Activated T-cell treated with anti-CD3 and anti-CD28 coated beads for 1 hour (primary cell): ENCODE measurements around the gene GPR61.
A peak's percentile ranks its signal among the peaks of the same experiment; 100 is the strongest.

ENCODE experiments used
- DNase-seq: peaks from one replicate; pipeline ENCODE4 v3.0.0-alpha.2; 2020; ENCODE audit warnings: low read depth

GPR61 gene, protein sequence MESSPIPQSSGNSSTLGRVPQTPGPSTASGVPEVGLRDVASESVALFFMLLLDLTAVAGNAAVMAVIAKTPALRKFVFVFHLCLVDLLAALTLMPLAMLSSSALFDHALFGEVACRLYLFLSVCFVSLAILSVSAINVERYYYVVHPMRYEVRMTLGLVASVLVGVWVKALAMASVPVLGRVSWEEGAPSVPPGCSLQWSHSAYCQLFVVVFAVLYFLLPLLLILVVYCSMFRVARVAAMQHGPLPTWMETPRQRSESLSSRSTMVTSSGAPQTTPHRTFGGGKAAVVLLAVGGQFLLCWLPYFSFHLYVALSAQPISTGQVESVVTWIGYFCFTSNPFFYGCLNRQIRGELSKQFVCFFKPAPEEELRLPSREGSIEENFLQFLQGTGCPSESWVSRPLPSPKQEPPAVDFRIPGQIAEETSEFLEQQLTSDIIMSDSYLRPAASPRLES

GRCh38 chr1:109539676-109540075 lies at the start of gene GPR61:
Gene GPR61 (plus strand): TSS chr1:109539872. CDS start chr1:109543023, 3,151 bp downstream.
- no peak for DNase-seq

DNA sequence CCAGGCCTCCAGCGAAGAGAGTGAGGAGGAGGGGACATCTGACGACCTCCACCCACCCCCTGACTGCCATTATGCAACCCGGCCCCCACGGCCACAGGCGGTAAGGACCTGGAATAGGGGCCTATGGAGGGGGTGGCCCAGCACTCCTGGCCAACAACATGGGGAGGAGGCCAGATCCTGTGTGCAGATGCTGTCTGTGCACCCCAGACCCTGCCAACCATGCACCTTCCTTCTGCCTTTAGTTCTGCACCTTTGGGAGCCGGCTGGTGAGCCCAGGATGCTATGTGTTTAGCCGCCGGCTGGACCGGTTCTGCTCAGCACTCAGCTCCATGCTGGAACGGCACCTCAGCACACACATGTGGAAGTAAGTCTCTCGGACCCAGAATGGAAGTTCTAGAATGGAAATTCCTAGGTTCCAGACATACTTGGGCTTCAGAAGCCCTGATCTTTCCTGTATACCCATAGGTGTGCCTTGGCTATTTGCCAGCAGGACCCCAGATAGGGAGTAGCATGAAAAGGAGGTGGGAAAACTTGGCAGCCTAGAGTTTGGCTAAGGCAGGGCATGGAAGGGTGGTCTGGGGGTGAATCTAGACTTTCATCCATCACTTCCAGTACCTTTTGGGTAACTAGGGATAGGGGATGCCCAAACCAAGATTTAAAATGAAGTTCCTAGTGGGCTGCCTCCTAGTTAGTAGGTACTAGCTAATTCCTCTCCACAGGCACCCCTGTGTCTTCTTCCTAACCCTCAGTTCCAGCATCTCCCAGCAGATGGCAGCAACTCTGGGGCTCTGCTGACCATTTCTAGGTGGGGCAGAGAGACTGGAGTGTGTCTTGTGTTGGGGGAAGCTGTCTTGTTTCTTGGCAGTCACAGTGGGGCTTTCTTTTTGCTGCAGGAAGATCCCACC lies 49.4 kb upstream of the GPR61 start:
- DNase-seq = peak; percentile 67

GRCh38 chr1:109490934-109491302 lies 48.8 kb upstream of the GPR61 start:
- DNase-seq = no peak

DNA sequence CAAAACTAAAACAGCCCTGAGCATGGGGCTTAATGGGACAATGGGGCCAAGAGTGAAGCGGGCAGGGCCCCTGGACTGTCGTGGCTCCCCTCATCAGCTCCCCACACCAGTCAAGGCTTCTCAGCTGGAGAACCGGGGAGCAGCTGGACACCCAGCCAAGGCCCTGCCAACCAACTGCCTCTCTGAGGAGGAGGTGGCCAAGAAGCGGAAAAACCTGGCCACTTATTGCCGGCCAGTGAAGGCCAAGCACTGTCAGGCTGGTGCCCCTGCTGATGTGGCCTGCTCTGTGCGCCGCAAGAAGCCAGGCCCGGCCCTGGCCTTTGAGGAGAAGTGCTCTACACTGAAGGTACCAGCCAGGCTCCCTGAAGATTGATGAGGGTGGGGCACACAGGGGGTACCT lies 48.3 kb upstream of the GPR61 start:
- DNase-seq = no peak

- no peak for DNase-seq
These were observed 46.9 kb upstream of the GPR61 start for GRCh38 chr1:109492779-109493178.

- no peak for DNase-seq
These were observed 46.4 kb upstream of the GPR61 start for GRCh38 chr1:109493227-109493626.

- peak; percentile 85 for DNase-seq
These were observed 45.7 kb upstream of the GPR61 start, which contains the start of gene CYB561D1 for GRCh38 chr1:109493805-109494539. Gene CYB561D1 (plus strand): TSS chr1:109494094. CDS start chr1:109494140, 46 bp downstream.

DNA sequence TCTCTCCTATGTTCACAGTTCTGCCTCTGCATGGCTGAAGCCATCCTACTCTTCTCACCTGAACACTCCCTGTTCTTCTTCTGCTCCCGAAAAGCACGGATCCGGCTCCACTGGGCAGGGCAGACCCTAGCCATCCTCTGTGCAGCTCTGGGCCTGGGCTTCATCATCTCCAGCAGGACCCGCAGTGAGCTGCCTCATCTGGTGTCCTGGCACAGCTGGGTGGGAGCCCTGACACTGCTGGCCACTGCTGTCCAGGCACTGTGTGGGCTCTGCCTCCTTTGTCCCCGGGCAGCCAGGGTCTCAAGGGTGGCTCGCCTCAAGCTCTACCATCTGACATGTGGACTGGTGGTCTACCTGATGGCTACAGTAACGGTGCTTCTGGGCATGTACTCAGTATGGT lies 43.9 kb upstream of the GPR61 start:
- DNase-seq = no peak

- no peak for DNase-seq
These were observed 42.1 kb upstream of the GPR61 start for GRCh38 chr1:109497449-109498160.

- no peak for DNase-seq
These were observed 41.4 kb upstream of the GPR61 start for GRCh38 chr1:109498161-109498801.

DNA sequence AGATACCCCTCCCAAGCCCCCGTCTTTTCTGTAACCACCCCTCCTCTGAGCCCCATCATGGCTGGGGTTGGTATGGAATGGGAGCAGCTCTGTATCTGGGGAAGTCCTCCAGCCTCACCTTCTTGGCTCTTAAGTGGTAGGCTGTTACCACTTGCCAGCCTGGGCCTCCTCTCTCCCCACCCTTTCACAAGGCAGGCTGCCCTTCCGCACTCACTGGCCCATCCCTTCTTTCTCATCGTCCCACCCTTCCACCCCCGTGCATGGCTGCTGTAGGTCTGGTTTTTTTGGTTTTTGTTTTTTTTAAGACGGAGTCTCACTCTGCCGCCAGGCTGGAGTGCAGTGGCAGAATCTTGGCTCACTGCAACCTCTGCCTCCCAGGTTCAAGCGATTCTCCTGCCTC lies 40.6 kb upstream of the GPR61 start:
- no peak for DNase-seq

- peak; percentile 41 for DNase-seq
These were observed 39.8 kb upstream of the GPR61 start for GRCh38 chr1:109499661-109500536.

DNA sequence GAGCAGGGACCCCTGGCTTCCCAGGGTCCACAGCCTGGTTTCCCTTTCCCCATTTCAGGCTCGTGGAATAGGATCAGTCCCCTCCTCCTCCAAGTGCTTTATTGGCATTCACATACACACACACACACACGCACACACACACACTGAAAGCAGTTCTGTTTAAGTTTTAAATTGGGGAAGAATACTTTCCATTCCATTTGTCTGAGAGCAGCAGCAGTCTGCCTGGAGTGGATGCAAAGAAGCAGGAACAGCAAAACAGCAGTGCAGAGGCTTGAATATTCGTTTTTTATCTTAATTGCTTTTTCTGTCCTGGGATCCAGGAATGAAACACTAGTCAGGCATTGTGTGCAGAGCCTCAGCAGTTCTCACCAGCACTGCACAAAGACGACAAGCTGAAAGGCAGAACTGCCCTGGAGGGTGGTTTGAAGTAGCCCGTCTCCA lies 38.7 kb upstream of the GPR61 start:
- no peak for DNase-seq

DNA sequence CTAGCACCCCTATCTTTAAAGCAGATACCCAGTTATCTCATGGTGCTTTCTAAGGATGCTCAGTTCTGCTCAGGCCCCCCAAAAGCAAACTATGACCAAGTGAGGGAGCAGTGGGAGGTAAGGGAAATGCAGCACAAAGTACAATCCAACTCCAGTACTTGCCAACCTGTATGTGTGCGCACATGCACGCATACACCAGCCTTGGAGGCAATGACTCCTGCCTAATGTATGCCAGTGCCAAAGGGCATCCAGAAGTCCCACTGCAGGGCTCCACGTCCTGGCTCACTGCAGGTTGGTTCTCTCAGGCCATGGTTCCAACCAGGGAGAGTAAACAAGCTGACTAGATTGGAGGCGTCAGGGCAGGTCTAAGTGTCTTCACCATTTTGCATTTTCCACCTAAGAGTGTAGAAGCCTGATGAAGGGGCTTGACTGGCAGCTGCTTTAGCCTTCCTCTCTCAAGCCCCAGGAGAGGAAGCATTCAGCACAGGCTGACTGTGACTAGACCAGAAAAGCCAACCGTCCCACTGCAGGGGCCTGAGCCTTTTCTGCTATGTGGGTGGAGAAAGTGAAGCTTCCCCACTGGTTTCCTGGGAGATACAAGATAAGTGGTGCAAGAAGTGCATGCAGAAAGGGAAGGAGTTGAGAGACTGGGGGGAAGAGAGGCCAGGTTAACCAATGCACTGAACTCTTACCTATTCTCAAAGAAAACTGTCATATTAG lies 37.9 kb upstream of the GPR61 start:
- no peak for DNase-seq

- DNase-seq = no peak
These were observed 37.3 kb upstream of the GPR61 start for GRCh38 chr1:109502364-109502851.

DNA sequence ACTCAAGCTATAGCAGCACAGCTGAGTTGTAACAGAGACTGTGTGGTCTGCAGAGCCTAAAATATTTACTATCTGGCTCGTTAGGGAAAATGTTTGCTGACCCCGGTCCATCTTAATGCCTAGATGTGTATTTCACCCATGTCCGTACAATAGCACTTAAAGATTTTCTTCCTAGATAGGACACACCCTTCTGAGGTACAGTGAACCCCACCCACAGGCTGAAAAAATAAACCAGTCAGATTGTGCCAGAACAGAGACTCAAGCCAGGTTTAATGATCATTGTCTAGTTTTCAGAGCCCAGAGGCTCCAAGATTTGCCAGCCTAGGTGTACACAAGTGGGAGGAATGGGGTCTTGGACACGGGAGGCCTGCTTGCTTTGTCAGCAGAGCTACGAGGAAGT lies 35.7 kb upstream of the GPR61 start:
- no peak for DNase-seq

- DNase-seq = no peak
These were observed 34.7 kb upstream of the GPR61 start for GRCh38 chr1:109504974-109505373.

DNA sequence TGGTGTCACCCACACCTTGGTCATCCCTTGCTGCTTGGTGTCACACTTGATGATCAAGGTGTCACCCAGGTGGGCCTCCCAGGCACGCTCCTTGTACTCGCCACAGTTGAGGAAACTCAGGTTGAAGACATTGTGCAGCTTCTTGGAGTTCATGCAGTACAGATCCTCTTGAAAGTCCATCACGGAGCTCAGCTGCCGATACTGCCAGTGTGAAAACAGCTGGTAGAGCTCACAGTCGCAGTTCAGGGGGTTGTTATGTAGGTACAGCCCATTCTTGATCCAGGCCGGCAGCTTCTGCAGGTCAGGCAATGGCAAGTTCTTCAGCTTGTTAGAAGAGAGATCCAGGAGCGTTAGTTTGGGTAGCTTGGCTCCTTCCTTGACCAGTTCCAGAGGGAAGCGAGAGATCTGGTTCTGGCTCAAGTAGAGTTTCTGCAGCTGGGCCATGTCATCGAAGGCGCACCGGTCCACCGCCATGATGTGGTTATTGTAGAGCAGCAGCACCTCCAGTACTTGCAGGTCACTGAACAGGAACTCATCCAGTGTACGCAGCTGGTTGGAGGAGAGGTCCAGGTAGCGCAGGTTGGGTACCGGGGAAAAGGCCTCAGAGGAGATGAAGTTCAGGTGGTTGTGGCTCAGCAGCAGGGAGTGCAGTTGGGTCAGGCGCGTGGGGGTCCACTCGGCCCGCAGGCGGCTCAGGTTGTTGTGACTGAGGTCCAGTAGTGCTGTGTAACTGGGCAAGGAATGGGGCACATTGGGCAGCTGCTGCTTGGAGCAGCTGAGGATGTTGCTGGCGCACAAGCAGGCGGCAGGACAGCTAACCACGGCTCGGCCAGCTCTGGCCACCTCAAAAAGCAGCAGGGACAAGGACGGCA lies 31.4 kb upstream of the GPR61 start:
- DNase-seq = no peak
